ENCODE measurements around the gene CAMK2A. TPM values are rescaled to one million over a fixed set of nuclear protein-coding genes. Genes with fewer than 3 reads are reported as not detected.

CAMK2A gene
- total RNA-seq, 1 experiment from 2014 or later, result 0.33 TPM

DNA sequence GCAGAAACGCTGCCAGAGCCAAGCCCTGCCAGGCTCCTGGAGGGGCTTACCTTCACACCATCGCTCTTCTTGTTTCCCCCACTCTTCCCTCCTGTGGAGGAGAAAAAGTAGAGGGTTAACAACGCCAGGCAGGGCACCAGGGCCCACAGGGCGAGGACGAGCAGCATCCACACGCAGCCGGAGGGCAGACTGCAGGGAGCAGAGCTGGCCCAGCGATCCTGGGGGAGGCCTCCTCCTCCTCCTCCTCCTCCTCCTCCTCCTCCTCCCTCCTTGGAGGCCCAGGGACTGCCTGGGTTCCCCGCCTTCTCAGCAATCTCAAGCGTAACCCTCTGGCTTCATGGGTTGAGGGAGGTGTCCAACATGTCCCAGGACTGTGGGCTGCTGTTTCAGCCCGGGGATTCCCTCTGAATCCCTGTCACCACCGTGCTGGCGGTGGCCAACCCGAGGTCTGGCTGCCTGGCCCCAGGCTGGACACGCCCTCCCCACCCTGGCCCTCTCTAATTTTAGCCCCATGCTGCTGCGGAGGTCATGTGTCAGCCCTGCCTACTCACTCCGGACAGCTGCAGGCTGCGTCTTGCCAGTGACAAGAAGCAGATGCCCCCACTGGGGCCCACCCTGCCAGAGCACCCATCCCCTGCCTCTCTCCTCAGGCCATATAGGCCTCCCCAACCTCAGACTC lies 44.3 kb downstream of the CAMK2A start:
- no peak overlapping the region for H3K4me3 Mint-ChIP-seq
- H4K8ac ChIP-seq (replicated peaks; ENCODE audit: insufficient read length, low read depth, low read length), result no peak overlapping the region
- H4K91ac ChIP-seq (ENCODE audit: insufficient read length, low read depth, low read length), result no peak overlapping the region
- H3K27me3 ChIP-seq (ENCODE audit: insufficient read depth, low read length), result no peaks in the 10 kb centered on the region
- H2BK5ac ChIP-seq (ENCODE audit: insufficient read length, low read length), result no peak overlapping the region
- H3K18ac ChIP-seq (ENCODE audit: insufficient read length, low read depth, low read length), result no peak overlapping the region
- H3K4me1 Mint-ChIP-seq, result peaks cover 3 to 13% of the 10 kb centered on the region in 2 experiments; a peak in 3 of 4 replicates
- peaks cover 10% of the 10 kb centered on the region for H3K27me3 Mint-ChIP-seq (ENCODE audit: low read depth)
- H3K79me1 ChIP-seq (ENCODE audit: insufficient read depth, low read depth, low read length, poor library complexity, severe bottlenecking), result no peaks in the 10 kb centered on the region
- no peaks in the 10 kb centered on the region for H3K79me2 ChIP-seq (ENCODE audit: insufficient read depth, low read length)
- no peak overlapping the region for H3K4ac ChIP-seq (ENCODE audit: low read depth, low read length)
- H3K56ac ChIP-seq (ENCODE audit: insufficient read length, low read depth, low read length), result no peak overlapping the region
- H3K27ac Mint-ChIP-seq, result no peak overlapping the region; a peak in 1 of 7 replicates
- H3K23me2 ChIP-seq (ENCODE audit: insufficient read length, low read depth, low read length, poor library complexity, severe bottlenecking), result no peaks in the 10 kb centered on the region
- TF ChIP-seq, protein P1, sequence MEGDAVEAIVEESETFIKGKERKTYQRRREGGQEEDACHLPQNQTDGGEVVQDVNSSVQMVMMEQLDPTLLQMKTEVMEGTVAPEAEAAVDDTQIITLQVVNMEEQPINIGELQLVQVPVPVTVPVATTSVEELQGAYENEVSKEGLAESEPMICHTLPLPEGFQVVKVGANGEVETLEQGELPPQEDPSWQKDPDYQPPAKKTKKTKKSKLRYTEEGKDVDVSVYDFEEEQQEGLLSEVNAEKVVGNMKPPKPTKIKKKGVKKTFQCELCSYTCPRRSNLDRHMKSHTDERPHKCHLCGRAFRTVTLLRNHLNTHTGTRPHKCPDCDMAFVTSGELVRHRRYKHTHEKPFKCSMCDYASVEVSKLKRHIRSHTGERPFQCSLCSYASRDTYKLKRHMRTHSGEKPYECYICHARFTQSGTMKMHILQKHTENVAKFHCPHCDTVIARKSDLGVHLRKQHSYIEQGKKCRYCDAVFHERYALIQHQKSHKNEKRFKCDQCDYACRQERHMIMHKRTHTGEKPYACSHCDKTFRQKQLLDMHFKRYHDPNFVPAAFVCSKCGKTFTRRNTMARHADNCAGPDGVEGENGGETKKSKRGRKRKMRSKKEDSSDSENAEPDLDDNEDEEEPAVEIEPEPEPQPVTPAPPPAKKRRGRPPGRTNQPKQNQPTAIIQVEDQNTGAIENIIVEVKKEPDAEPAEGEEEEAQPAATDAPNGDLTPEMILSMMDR (conservative IDR thresholded peaks at IDR 0.05), result no peak
- H4K20me1 ChIP-seq (ENCODE audit: control insufficient read depth, insufficient read depth, insufficient read length), result no peaks in the 10 kb centered on the region
- no CpG with 5 or more reads among the region's 18 CpGs for WGBS (ENCODE audit: extremely low coverage, insufficient read length, low lambda C conversion rate)
- no peak overlapping the region for H4K5ac ChIP-seq (ENCODE audit: insufficient read length, low read depth, low read length)
- H3K36me3 Mint-ChIP-seq (ENCODE audit: insufficient read depth in 1 of 3, low read depth in 3 of 3), result no peaks in the 10 kb centered on the region; a peak in 1 of 7 replicates
- no peak overlapping the region for H3K14ac ChIP-seq (ENCODE audit: insufficient read depth, low read length)
- no peak overlapping the region for H2BK15ac ChIP-seq (ENCODE audit: low read depth, low read length)
- H2AK5ac ChIP-seq (ENCODE audit: insufficient read length, low read length), result no peak overlapping the region
- no peak for DNase-seq
- H3K27ac ChIP-seq (ENCODE audit: insufficient read length, low read depth, low read length), result no peak overlapping the region
- H3K23ac ChIP-seq (ENCODE audit: insufficient read length, low read depth, low read length), result no peak overlapping the region
- no peak overlapping the region for H2AFZ ChIP-seq (ENCODE audit: low read length)
- no peak overlapping the region for H3K9ac ChIP-seq (ENCODE audit: extremely low read depth, insufficient read length, low read length)
- H3K9me3 Mint-ChIP-seq, result no peaks in the 10 kb centered on the region
- H3T11ph ChIP-seq (ENCODE audit: low read length), result no peak overlapping the region
- no peaks in the 10 kb centered on the region; the same call in 1 of the 2 replicates for H3K4me1 ChIP-seq (ENCODE audit: insufficient read depth, low read length)
- H2BK120ac ChIP-seq (ENCODE audit: low read depth, low read length, poor library complexity, severe bottlenecking), result no peak overlapping the region
- H3K9me3 ChIP-seq (ENCODE audit: control insufficient read depth, low read depth, low read length), result no peaks in the 10 kb centered on the region
- H2BK20ac ChIP-seq (ENCODE audit: low read depth, low read length, poor library complexity, severe bottlenecking), result no peak overlapping the region
- H3K4me2 ChIP-seq (ENCODE audit: insufficient read depth, insufficient read length, low read length), result no peak overlapping the region
- H2BK12ac ChIP-seq (ENCODE audit: insufficient read length, low read depth, low read length), result no peak overlapping the region

Data from H9 (cell line).